ENCODE results near the gene CD302.
"Not testable (repeated sequence)": the region's sequence is repeated elsewhere in the genome, so short reads cannot be mapped to it uniquely, and the experiment has no call there.

The CD302 gene

GRCh38 chr2:159755788-159756187 lies 42.2 kb downstream of the CD302 start:
- H3K4me3 Mint-ChIP-seq, result no peak overlapping the region
- peak in 2 of 3 experiments; percentile 7 to 21 for TF ChIP-seq CTCF (IDR thresholded peaks at IDR 0.05; ENCODE audit: unreplicated experiment in 3 of 3)
- no peaks in the 10 kb centered on the region for H3K9me3 Mint-ChIP-seq

GRCh38 chr2:159755014-159755413 lies 43.0 kb downstream of the CD302 start:
- H3K9me3 Mint-ChIP-seq, result no peaks in the 10 kb centered on the region
- no peaks in the 10 kb centered on the region for H3K4me1 Mint-ChIP-seq
- peaks cover 30% of the 10 kb centered on the region for H3K36me3 Mint-ChIP-seq (ENCODE audit: low read depth)
- no peak overlapping the region for H3K4me3 Mint-ChIP-seq
- TF ChIP-seq CTCF (IDR thresholded peaks at IDR 0.05; ENCODE audit: unreplicated experiment in 3 of 3), result no peak
- H3K27me3 Mint-ChIP-seq (ENCODE audit: low read depth), result no peaks in the 10 kb centered on the region
- H3K27ac Mint-ChIP-seq, result no peak overlapping the region

More at GRCh38 chr2:159755788-159756187, 42.2 kb downstream of the CD302 start:
- Mint-ChIP-seq H3K27ac (no peak overlapping the region), H3K36me3 (ENCODE audit: low read depth) (peaks cover 37% of the 10 kb centered on the region), H3K4me1 (no peaks in the 10 kb centered on the region), H3K27me3 (ENCODE audit: low read depth) (no peaks in the 10 kb centered on the region)

- Mint-ChIP-seq H3K27me3 (ENCODE audit: low read depth) (no peaks in the 10 kb centered on the region), H3K9me3 (no peaks in the 10 kb centered on the region), H3K36me3 (ENCODE audit: low read depth) (peaks cover 33% of the 10 kb centered on the region), H3K27ac (no peak overlapping the region), H3K4me1 (no peaks in the 10 kb centered on the region), H3K4me3 (no peak overlapping the region)
- TF ChIP-seq CTCF (IDR thresholded peaks at IDR 0.05; ENCODE audit: unreplicated experiment in 3 of 3), result no peak
These were observed 44.2 kb downstream of the CD302 start for GRCh38 chr2:159753797-159754196.

- Mint-ChIP-seq H3K4me1 (no peaks in the 10 kb centered on the region), H3K27me3 (ENCODE audit: low read depth) (no peaks in the 10 kb centered on the region), H3K27ac (no peak overlapping the region), H3K9me3 (no peaks in the 10 kb centered on the region), H3K4me3 (no peak overlapping the region), H3K36me3 (ENCODE audit: low read depth) (peaks cover 42% of the 10 kb centered on the region)
- TF ChIP-seq CTCF (IDR thresholded peaks at IDR 0.05; ENCODE audit: unreplicated experiment in 3 of 3), result no peak
These were observed 47.1 kb downstream of the CD302 start for GRCh38 chr2:159750873-159751272.

GRCh38 chr2:159748089-159748488 lies 49.9 kb downstream of the CD302 start:
- H3K36me3 Mint-ChIP-seq (ENCODE audit: low read depth), result peaks cover 66% of the 10 kb centered on the region
- no peaks in the 10 kb centered on the region for H3K9me3 Mint-ChIP-seq
- no peak overlapping the region for H3K4me3 Mint-ChIP-seq
- no peak overlapping the region for H3K27ac Mint-ChIP-seq
- no peaks in the 10 kb centered on the region for H3K27me3 Mint-ChIP-seq (ENCODE audit: low read depth)
- TF ChIP-seq CTCF (IDR thresholded peaks at IDR 0.05; ENCODE audit: unreplicated experiment in 3 of 3), result no peak
- no peaks in the 10 kb centered on the region for H3K4me1 Mint-ChIP-seq

GRCh38 chr2:159745237-159745636 lies 52.8 kb downstream of the CD302 start:
- not testable (repeated sequence) for H3K27ac Mint-ChIP-seq; H3K9me3 Mint-ChIP-seq; H3K27me3 Mint-ChIP-seq (ENCODE audit: low read depth); H3K4me3 Mint-ChIP-seq; H3K4me1 Mint-ChIP-seq
- peaks cover 81% of the 10 kb centered on the region for H3K36me3 Mint-ChIP-seq (ENCODE audit: low read depth)

Measured in nephron (organoid).